ENCODE results near the gene GNA12. TPM values are rescaled to one million over a fixed set of nuclear protein-coding genes. Genes with fewer than 3 reads are reported as not detected.

Gene GNA12
- total RNA-seq, result 10 to 100 TPM; 11.0 to 68.5 (median 20.4) TPM

- H3K4me3 ChIP-seq, result peak within 1 kb of the TSS; percentile 67 to 94 (median 76)
- H3K27me3 ChIP-seq, result no peaks in the 10 kb centered on the region
- no peaks in the 10 kb centered on the region for H3K9me3 ChIP-seq
- H3K36me3 ChIP-seq, result no peaks in the 10 kb centered on the region
- peak; percentile 97 to 99 (median 99) for DNase-seq
- TF ChIP-seq POLR2A (IDR thresholded peaks at IDR 0.05), result peak; percentile 33 to 54
- no peak for TF ChIP-seq CTCF (IDR thresholded peaks at IDR 0.05)
- peak within 1 kb of the TSS; percentile 54 to 84 (median 68) for H3K27ac ChIP-seq
- H3K4me1 ChIP-seq, result peaks cover 0 to 19% (median 9%) of the 10 kb centered on the region in 4 donors
Observed at GRCh38 chr7:2844153-2845033, at the start of gene GNA12. Gene GNA12 (minus strand): TSS chr7:2844308. CDS start chr7:2844161, 147 bp downstream.

- peak overlapping the region in 1 of 4 donors; percentile 0 for H3K4me3 ChIP-seq
- no peaks in the 10 kb centered on the region for H3K36me3 ChIP-seq
- no peaks in the 10 kb centered on the region for H3K9me3 ChIP-seq
- DNase-seq, result peak in 1 of 3 donors; percentile 30
- H3K27ac ChIP-seq, result peak overlapping the region in 2 of 4 donors; percentile 49 to 61
- TF ChIP-seq POLR2A (IDR thresholded peaks at IDR 0.05) (no peak), CTCF (IDR thresholded peaks at IDR 0.05) (no peak)
- peaks cover 0 to 6% (median 3%) of the 10 kb centered on the region in 4 donors for H3K4me1 ChIP-seq
- H3K27me3 ChIP-seq, result no peaks in the 10 kb centered on the region
Observed at GRCh38 chr7:2893411-2893861, 49.3 kb upstream of the GNA12 start.

DNA sequence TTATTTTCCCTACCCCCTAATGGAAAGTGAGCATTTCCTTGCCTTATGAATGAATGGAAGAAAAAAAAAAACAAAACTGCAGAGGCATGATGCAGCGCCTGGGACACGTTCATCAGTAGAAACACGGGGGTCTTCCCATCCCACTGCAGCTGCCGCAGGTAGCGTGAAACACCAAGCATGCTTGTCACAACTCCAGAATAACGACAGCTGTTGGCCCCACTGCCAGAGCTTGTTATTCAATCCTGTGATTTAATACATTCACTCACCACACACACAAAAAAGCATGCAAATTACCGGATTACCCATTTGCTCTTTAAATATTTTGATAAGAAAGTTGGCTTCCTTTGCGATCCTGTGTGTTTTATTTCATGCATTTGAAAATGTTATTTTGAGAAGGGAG, 48.4 kb upstream of the GNA12 start:
- no peak for DNase-seq
- Histone ChIP-seq H3K9me3 (no peaks in the 10 kb centered on the region), H3K4me1 (peaks cover 0 to 6% (median 3%) of the 10 kb centered on the region in 4 donors), H3K27ac (no peak overlapping the region), H3K27me3 (no peaks in the 10 kb centered on the region), H3K36me3 (no peaks in the 10 kb centered on the region), H3K4me3 (no peak overlapping the region)
- TF ChIP-seq CTCF (IDR thresholded peaks at IDR 0.05) (no peak), POLR2A (IDR thresholded peaks at IDR 0.05) (no peak)

DNA sequence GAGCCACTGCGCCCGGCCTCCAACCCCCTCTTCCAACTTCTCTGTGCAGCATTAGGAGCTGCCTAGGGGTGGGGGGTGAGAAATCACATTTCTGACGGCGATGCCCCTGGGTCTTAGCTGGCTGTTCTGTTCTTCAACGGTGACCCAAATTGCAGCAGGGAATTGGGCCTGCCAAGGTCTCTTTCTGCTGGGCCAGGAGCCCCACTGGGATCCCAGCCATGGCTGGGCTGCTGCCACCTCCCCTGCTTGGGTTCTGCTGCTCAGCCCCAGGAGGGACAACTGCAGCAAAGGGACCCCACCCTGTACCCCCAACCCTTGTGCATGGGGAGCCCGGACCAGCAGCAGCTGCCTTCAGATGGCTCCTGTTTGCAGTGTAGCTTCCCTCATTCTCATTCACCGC, 43.7 kb upstream of the GNA12 start:
- Histone ChIP-seq H3K4me3 (no peak overlapping the region), H3K9me3 (no peaks in the 10 kb centered on the region), H3K27me3 (no peaks in the 10 kb centered on the region), H3K27ac (no peak overlapping the region), H3K36me3 (no peaks in the 10 kb centered on the region), H3K4me1 (no peaks in the 10 kb centered on the region)
- no peak for TF ChIP-seq CTCF (IDR thresholded peaks at IDR 0.05)
- TF ChIP-seq POLR2A (IDR thresholded peaks at IDR 0.05), result no peak
- DNase-seq, result no peak

- peak in 2 of 3 donors; percentile 58 to 77 for DNase-seq
- H3K4me3 ChIP-seq, result no peak overlapping the region
- H3K9me3 ChIP-seq, result no peaks in the 10 kb centered on the region
- no peaks in the 10 kb centered on the region for H3K36me3 ChIP-seq
- no peaks in the 10 kb centered on the region for H3K4me1 ChIP-seq
- H3K27me3 ChIP-seq, result no peaks in the 10 kb centered on the region
- H3K27ac ChIP-seq, result no peak overlapping the region
- no peak for TF ChIP-seq POLR2A (IDR thresholded peaks at IDR 0.05)
- peak; percentile 69 to 84 (median 75) for TF ChIP-seq CTCF (IDR thresholded peaks at IDR 0.05)
Observed at GRCh38 chr7:2886900-2887299, 42.8 kb upstream of the GNA12 start.
